IMR-90 (cell line): ENCODE results near the gene EGFR. TPM values are rescaled to one million over a fixed set of nuclear protein-coding genes. Genes with fewer than 3 reads are reported as not detected.

Experiments
- ATAC-seq: fragments of 200-7000 bp; cut with Tn5 transposase; 2 replicates; pipeline ENCODE4 v1.9.1; 2020; ENCODE audit warnings: low read depth, mild to moderate bottlenecking, moderate library complexity
- BruUV-seq: library from RNA; stranded (reverse); fragments of 400-500 nt; replicated peaks from 2 replicates; lab custom pipeline; 2021; lab: Mats Ljungman, UMichigan
- CTCF ChIA-PET: fragments of 300-600 bp; formaldehyde crosslinking; extraction: SDS; loops from one replicate; lab custom pipeline; 2021; ENCODE audit warnings: antibody characterized with exemption; lab: Yijun Ruan, JAX
- POLR2A ChIA-PET: fragments of 300-600 bp; sonication (Branson Sonifier 250); formaldehyde crosslinking; loops from one replicate; lab custom pipeline; 2022; ENCODE audit warnings: antibody characterized with exemption; ENCODE audit not compliant: unreplicated experiment; lab: Charles Lee
- DNase-seq: peaks from one replicate; pipeline ENCODE4 v3.0.0; 2013
- H2AFZ ChIP-seq: replicated peaks from 2 replicates; pipeline ENCODE3; 2013; ENCODE audit warnings: low read length, mild to moderate bottlenecking; ENCODE audit not compliant: poor library complexity
- H2AK5ac ChIP-seq: 2 replicates; pipeline ENCODE4 v1.6.1; 2013; ENCODE audit warnings: low read depth, low read length, inconsistent platforms
- H2AK9ac ChIP-seq: replicated peaks from 2 replicates; pipeline ENCODE3; 2013; ENCODE audit warnings: mild to moderate bottlenecking, low read depth, low read length, moderate library complexity; ENCODE audit not compliant: poor library complexity
- H2BK120ac ChIP-seq: 2 replicates; pipeline ENCODE4 v1.6.1; 2013; ENCODE audit warnings: low read depth, low read length, inconsistent platforms
- H2BK15ac ChIP-seq: 3 replicates; pipeline ENCODE4 v1.6.1; 2013; ENCODE audit warnings: low read depth, low read length, inconsistent platforms
- H2BK20ac ChIP-seq: 2 replicates; pipeline ENCODE4 v1.6.1; 2013; ENCODE audit warnings: low read depth, mild to moderate bottlenecking, inconsistent platforms, low read length, moderate library complexity
- H2BK5ac ChIP-seq: 2 replicates; pipeline ENCODE4 v1.6.1; 2013; ENCODE audit warnings: mild to moderate bottlenecking, low read depth, low read length, inconsistent platforms; ENCODE audit not compliant: poor library complexity, severe bottlenecking
- H3K14ac ChIP-seq: replicated peaks from 2 replicates; pipeline ENCODE4 v1.6.1; 2013; ENCODE audit warnings: low read depth, low read length, inconsistent platforms
- H3K18ac ChIP-seq: 2 replicates; pipeline ENCODE4 v1.6.1; 2013; ENCODE audit warnings: low read depth, low read length, control low read depth
- H3K23ac ChIP-seq: 2 replicates; pipeline ENCODE4 v1.6.1; 2013; ENCODE audit warnings: low read depth, low read length, inconsistent platforms
- H3K27ac ChIP-seq: 2 replicates; pipeline ENCODE4 v1.5.1; 2013; ENCODE audit warnings: mild to moderate bottlenecking, control low read depth, low read length; ENCODE audit not compliant: insufficient read depth
- H3K27me3 ChIP-seq: 2 replicates; pipeline ENCODE4 v1.6.1; 2013; ENCODE audit warnings: low read length; ENCODE audit not compliant: control insufficient read depth, insufficient read depth
- H3K36me3 ChIP-seq: 2 replicates; pipeline ENCODE4 v1.6.1; 2013; ENCODE audit warnings: low read length, mixed read lengths; ENCODE audit not compliant: control insufficient read depth, insufficient read depth
- H3K4ac ChIP-seq: 2 replicates; pipeline ENCODE4 v1.6.1; 2013; ENCODE audit warnings: low read depth, low read length, inconsistent platforms
- H3K4me1 ChIP-seq: 2 replicates; pipeline ENCODE4 v1.6.1; 2013; ENCODE audit warnings: low read length, mixed read lengths; ENCODE audit not compliant: control insufficient read depth, insufficient read depth
- H3K4me2 ChIP-seq: 2 replicates; pipeline ENCODE4 v1.6.1; 2013; ENCODE audit warnings: low read depth, mild to moderate bottlenecking, control low read depth, low read length, moderate library complexity
- H3K4me3 ChIP-seq: 2 replicates; pipeline ENCODE4 v1.5.1; 2013; ENCODE audit warnings: low read depth, mild to moderate bottlenecking, control low read depth, low read length, moderate library complexity; ENCODE audit not compliant: insufficient read depth
- H3K56ac ChIP-seq: 2 replicates; pipeline ENCODE4 v1.6.1; 2013; ENCODE audit warnings: low read length, inconsistent platforms; ENCODE audit not compliant: insufficient read depth; ENCODE audit errors: extremely low read depth
- H3K79me1 ChIP-seq, 2 experiments: 2 replicates each; pipeline ENCODE4 v1.6.1; 2013; ENCODE audit warnings: low read length in 2 of 2, inconsistent platforms in 1 of 2, low read depth in 1 of 2
- H3K9ac ChIP-seq: 2 replicates; pipeline ENCODE4 v1.6.1; 2013; ENCODE audit warnings: low read depth, low read length, control low read depth
- H3K9me1 ChIP-seq: 2 replicates; pipeline ENCODE4 v1.6.1; 2013; ENCODE audit warnings: low read length, inconsistent platforms; ENCODE audit not compliant: insufficient read depth
- H3K9me3 ChIP-seq: 2 replicates; pipeline ENCODE4 v1.6.1; 2013; ENCODE audit warnings: low read length; ENCODE audit not compliant: control insufficient read depth, insufficient read depth
- H4K20me1 ChIP-seq: 2 replicates; pipeline ENCODE4 v1.6.1; 2013; ENCODE audit warnings: low read length, inconsistent platforms; ENCODE audit not compliant: insufficient read depth
- H4K5ac ChIP-seq: 2 replicates; pipeline ENCODE4 v1.6.1; 2013; ENCODE audit warnings: mild to moderate bottlenecking, low read depth, low read length, control low read depth
- H4K8ac ChIP-seq, 2 experiments: 2 replicates each; pipeline ENCODE4 v1.6.1; 2013; ENCODE audit warnings: low read depth in 2 of 2, low read length in 2 of 2, control low read depth in 1 of 2, inconsistent platforms in 1 of 2
- H4K91ac ChIP-seq: 2 replicates; pipeline ENCODE4 v1.6.1; 2013; ENCODE audit warnings: low read depth, low read length, inconsistent platforms; ENCODE audit not compliant: insufficient read depth
- BHLHE40 ChIP-seq: fragments of 150-350 bp; IDR thresholded peaks from 2 replicates; pipeline ENCODE4 v1.6.1; 2016; ENCODE audit warnings: mild to moderate bottlenecking, low read depth, low read length
- CEBPB ChIP-seq: IDR thresholded peaks from 2 replicates; pipeline ENCODE4 v1.6.1; 2012; ENCODE audit warnings: low read depth, low read length, improper control_type of control experiment
- CHD1 ChIP-seq: IDR thresholded peaks from 2 replicates; pipeline ENCODE4 v1.6.1; 2012; ENCODE audit warnings: low read depth, low read length, improper control_type of control experiment
- CTCF ChIP-seq: conservative IDR thresholded peaks from 2 replicates; pipeline ENCODE4 v1.5.1; 2012; ENCODE audit warnings: mild to moderate bottlenecking, low read depth, low read length, improper control_type of control experiment
- ELK1 ChIP-seq: fragments of 150-350 bp; IDR thresholded peaks from 2 replicates; pipeline ENCODE4 v1.6.1; 2016; ENCODE audit warnings: low read depth, mild to moderate bottlenecking, low read length, moderate library complexity, borderline replicate concordance
- FOS ChIP-seq: fragments of 150-350 bp; IDR thresholded peaks from 2 replicates; pipeline ENCODE4 v1.6.1; 2016; ENCODE audit warnings: low read depth, low read length
- MAFK ChIP-seq: IDR thresholded peaks from 2 replicates; pipeline ENCODE4 v1.6.1; 2012; ENCODE audit warnings: low read depth, low read length, improper control_type of control experiment
- MAZ ChIP-seq: IDR thresholded peaks from 2 replicates; pipeline ENCODE4 v1.6.1; 2012; ENCODE audit warnings: low read depth, mild to moderate bottlenecking, low read length, improper control_type of control experiment, moderate library complexity, borderline replicate concordance
- MXI1 ChIP-seq: IDR thresholded peaks from 2 replicates; pipeline ENCODE4 v1.6.1; 2012; ENCODE audit warnings: low read depth, mild to moderate bottlenecking, low read length, moderate library complexity, borderline replicate concordance
- NFE2L2 ChIP-seq: fragments of 150-350 bp; IDR thresholded peaks from 2 replicates; pipeline ENCODE4 v1.6.1; 2016; ENCODE audit warnings: low read depth, mild to moderate bottlenecking, low read length
- POLR2A ChIP-seq: IDR thresholded peaks from 2 replicates; pipeline ENCODE4 v1.6.1; 2012; ENCODE audit warnings: mild to moderate bottlenecking, low read depth, low read length
- RAD21 ChIP-seq: IDR thresholded peaks from 2 replicates; pipeline ENCODE4 v1.6.1; 2012; ENCODE audit warnings: low read length, improper control_type of control experiment
- RCOR1 ChIP-seq: IDR thresholded peaks from 2 replicates; pipeline ENCODE4 v1.6.1; 2012; ENCODE audit warnings: mild to moderate bottlenecking, low read length, improper control_type of control experiment; ENCODE audit not compliant: insufficient replicate concordance
- RFX5 ChIP-seq: IDR thresholded peaks from 2 replicates; pipeline ENCODE4 v1.8.0; 2012; ENCODE audit warnings: low read depth, mild to moderate bottlenecking, low read length, moderate library complexity
- SMC3 ChIP-seq: fragments of 150-350 bp; IDR thresholded peaks from 2 replicates; pipeline ENCODE4 v1.6.1; 2016; ENCODE audit warnings: low read depth, mild to moderate bottlenecking, antibody characterized with exemption, low read length, moderate library complexity
- USF2 ChIP-seq: fragments of 150-350 bp; IDR thresholded peaks from 2 replicates; pipeline ENCODE4 v1.6.1; 2017; ENCODE audit warnings: mild to moderate bottlenecking, antibody characterized with exemption, low read length, low read depth
- WGBS, 2 experiments: methylation state at CpG; one replicate each; pipeline versions ENCODE4 v1.1.5 to v1.1.7; 2013; ENCODE audit warnings: missing lambda C conversion rate in 2 of 2; ENCODE audit not compliant: insufficient read length in 1 of 2; ENCODE audit errors: extremely low coverage in 2 of 2; 5-methylcytosine and 5-hydroxymethylcytosine counted together
- dilution Hi-C: fragments of 300-500 bp; cut with HindIII; formaldehyde crosslinking; loops from one replicate; pipeline ENCODE4 v1.14.3; 2018; ENCODE audit warnings: low sequenced_read_pairs; ENCODE audit not compliant: unreplicated experiment
- in situ Hi-C: fragments of 300-500 bp; cut with MboI; formaldehyde crosslinking; loops from 3 replicates; pipeline ENCODE4 v1.14.3; 2019; ENCODE audit warnings: low sequenced_read_pairs, inconsistent platforms, mixed read lengths
- intact Hi-C: fragments of 100-400 bp; cut with micrococcal nuclease; formaldehyde crosslinking; loops from 2 replicates; pipeline ENCODE4 v1.10.0; 2022
- polyA plus RNA-seq, 3 experiments: library from polyadenylated mRNA; depleted of rRNA; stranded (reverse); fragments of >200 nt; gene quantifications; 2 replicates each; pipeline ENCODE4 v1.2.3, GENCODE V29; 2012; ENCODE audit warnings: low replicate concordance in 1 of 3
- total RNA-seq: library from RNA; depleted of rRNA; stranded (reverse); fragments of >200 nt; gene quantifications from 2 replicates; pipeline ENCODE4 v1.2.3, GENCODE V29; 2012

The EGFR gene
- total and polyA plus RNA-seq, 2 of the 4 experiments (the other 2 are of a cell fraction) = 36.9 to 60.4 TPM

- peak overlapping the region; percentile 15 for H2BK5ac ChIP-seq
- no peak overlapping the region for H2BK120ac ChIP-seq
- DNase-seq = no peak
- H4K5ac ChIP-seq = no peak overlapping the region
- peak overlapping the region; percentile 37; the same call in 1 of the 2 replicates for H3K4ac ChIP-seq
- CTCF ChIA-PET = no interaction called here
- 90% methylated on average over 2 of the region's 5 CpGs; no CpG with 5 or more reads in 1 of the 2 experiments for WGBS, 2 experiments
- H2BK15ac ChIP-seq = no peak overlapping the region; the same call in 2 of the 3 replicates
- no peak overlapping the region for H3K4me2 ChIP-seq
- H3K56ac ChIP-seq = no peak overlapping the region
- 0 out of 2 replicates have a peak overlapping the region, but pooled peaks have one; percentile 13 for H3K27ac ChIP-seq
- H4K8ac ChIP-seq = peak overlapping the region in 1 of 2 experiments; percentile 42; a peak in 1 of 4 replicates
- in situ Hi-C loops = no loop called here
- peaks cover 2% of the 10 kb centered on the region; the same call in 1 of the 2 replicates for H3K36me3 ChIP-seq
- H3K9ac ChIP-seq = no peak overlapping the region
- H3K23ac ChIP-seq = 0 out of 2 replicates have a peak overlapping the region, but pooled peaks have one; percentile 53
- H2AFZ ChIP-seq = no peak overlapping the region
- BruUV-seq = no TSS peak
- no peaks in the 10 kb centered on the region for H3K9me3 ChIP-seq
- peaks cover 59 to 96% of the 10 kb centered on the region in 2 experiments for H3K79me1 ChIP-seq
- intact Hi-C loops = no loop called here
- H2AK9ac ChIP-seq = no peak overlapping the region
- dilution Hi-C loops = no loop called here
- 0 out of 2 replicates have a peak overlapping the region, but pooled peaks have one; percentile 20 for H2BK20ac ChIP-seq
- no peak overlapping the region; the same call in 1 of the 2 replicates for H2AK5ac ChIP-seq
- H3K4me3 ChIP-seq = no peak overlapping the region
- ATAC-seq = no peak
- no peak overlapping the region for H4K91ac ChIP-seq
- peaks cover 49% of the 10 kb centered on the region for H4K20me1 ChIP-seq
- H3K4me1 ChIP-seq = peaks cover 42% of the 10 kb centered on the region
- TF ChIP-seq CEBPB (no peak), FOS (no peak), CHD1 (no peak), BHLHE40 (no peak), USF2 (no peak), MXI1 (no peak), NFE2L2 (no peak), CTCF (no peak), POLR2A (no peak), ELK1 (no peak), SMC3 (no peak), RAD21 (no peak), RFX5 (no peak), MAFK (no peak), RCOR1 (no peak), MAZ (no peak)
- peak overlapping the region; percentile 47; the same call in 1 of the 2 replicates for H3K14ac ChIP-seq
- no peak overlapping the region for H3K18ac ChIP-seq
- H3K9me1 ChIP-seq = peaks cover 41% of the 10 kb centered on the region
- POLR2A ChIA-PET = no interaction called here
- no peaks in the 10 kb centered on the region for H3K27me3 ChIP-seq
These were observed 31.5 kb downstream of the EGFR start for GRCh38 chr7:55050281-55050680.
